ENCODE results near the gene CLEC4M.

Gene CLEC4M

DNA sequence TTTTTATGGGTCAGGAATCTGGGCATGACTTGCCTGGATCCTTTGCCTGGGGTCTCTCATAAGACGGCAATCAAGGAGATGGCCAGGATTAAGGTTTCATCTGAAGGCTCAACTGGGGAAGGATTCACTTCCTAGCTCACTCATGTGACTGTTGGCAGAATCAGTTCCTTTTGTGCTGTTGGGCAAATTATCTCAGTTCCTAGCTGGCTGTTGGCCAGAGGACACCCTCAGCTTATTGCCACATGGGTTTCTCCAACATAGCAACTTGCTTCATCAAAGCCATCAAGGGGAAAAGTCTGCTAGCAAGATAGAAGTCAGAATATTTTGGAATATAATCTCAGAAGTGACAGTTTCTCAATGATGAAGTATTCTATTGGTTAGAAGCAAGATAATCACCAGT is 54.8 kb downstream of the CLEC4M start:
- no peaks in the 10 kb centered on the region for H3K9me3 ChIP-seq (ENCODE audit: control insufficient read depth, insufficient read depth, low read length)
- no peaks in the 10 kb centered on the region for H3K9me2 ChIP-seq (replicated peaks; ENCODE audit: control insufficient read depth, low read length)
- H3K79me2 ChIP-seq (ENCODE audit: control insufficient read depth, low read length) = no peaks in the 10 kb centered on the region
- no peak overlapping the region for H3K27ac ChIP-seq (ENCODE audit: low read depth, low read length)
- H3K4me3 ChIP-seq (ENCODE audit: low read length) = no peak overlapping the region
- no peaks in the 10 kb centered on the region for H3K36me3 ChIP-seq (ENCODE audit: control insufficient read depth, low read length)
- H4K20me1 ChIP-seq (ENCODE audit: control insufficient read depth, insufficient read depth, low read depth, low read length) = no peaks in the 10 kb centered on the region
- TF ChIP-seq, protein P1, sequence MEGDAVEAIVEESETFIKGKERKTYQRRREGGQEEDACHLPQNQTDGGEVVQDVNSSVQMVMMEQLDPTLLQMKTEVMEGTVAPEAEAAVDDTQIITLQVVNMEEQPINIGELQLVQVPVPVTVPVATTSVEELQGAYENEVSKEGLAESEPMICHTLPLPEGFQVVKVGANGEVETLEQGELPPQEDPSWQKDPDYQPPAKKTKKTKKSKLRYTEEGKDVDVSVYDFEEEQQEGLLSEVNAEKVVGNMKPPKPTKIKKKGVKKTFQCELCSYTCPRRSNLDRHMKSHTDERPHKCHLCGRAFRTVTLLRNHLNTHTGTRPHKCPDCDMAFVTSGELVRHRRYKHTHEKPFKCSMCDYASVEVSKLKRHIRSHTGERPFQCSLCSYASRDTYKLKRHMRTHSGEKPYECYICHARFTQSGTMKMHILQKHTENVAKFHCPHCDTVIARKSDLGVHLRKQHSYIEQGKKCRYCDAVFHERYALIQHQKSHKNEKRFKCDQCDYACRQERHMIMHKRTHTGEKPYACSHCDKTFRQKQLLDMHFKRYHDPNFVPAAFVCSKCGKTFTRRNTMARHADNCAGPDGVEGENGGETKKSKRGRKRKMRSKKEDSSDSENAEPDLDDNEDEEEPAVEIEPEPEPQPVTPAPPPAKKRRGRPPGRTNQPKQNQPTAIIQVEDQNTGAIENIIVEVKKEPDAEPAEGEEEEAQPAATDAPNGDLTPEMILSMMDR (IDR thresholded peaks at IDR 0.05; ENCODE audit: low read depth, low read length, poor library complexity, severe bottlenecking) = no peak
- TF ChIP-seq EZH2phosphoT487 (IDR thresholded peaks at IDR 0.05; ENCODE audit: borderline replicate concordance, low read length) = no peak
- no peaks in the 10 kb centered on the region for H3K4me1 ChIP-seq (ENCODE audit: control insufficient read depth, low read length)
- H3K27me3 ChIP-seq (ENCODE audit: control insufficient read depth, low read length) = peaks cover 27% of the 10 kb centered on the region
- H3K4me2 ChIP-seq (ENCODE audit: low read length) = no peak overlapping the region
- H3F3A ChIP-seq (ENCODE audit: control insufficient read depth, insufficient read depth) = no peaks in the 10 kb centered on the region

DNA sequence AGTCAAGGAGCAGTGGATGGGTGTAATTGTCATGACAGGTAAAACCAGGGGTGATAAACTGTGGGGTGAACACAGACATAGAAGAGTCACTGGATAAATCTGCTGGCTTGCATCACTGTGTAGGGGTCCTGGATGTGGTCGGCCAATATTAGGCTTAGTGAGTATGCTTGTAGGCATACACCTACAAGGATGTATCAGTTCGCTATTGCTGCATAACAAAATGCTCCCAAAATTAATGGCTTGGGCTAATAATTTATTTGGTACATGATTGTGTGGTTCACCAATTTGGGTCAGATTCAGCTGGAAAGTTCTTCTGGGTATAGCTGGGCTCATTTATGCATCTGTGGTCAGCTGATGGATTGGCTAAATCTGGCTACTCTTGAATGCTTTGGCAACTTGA is 55.8 kb downstream of the CLEC4M start:
- no peak for TF ChIP-seq EZH2phosphoT487 (IDR thresholded peaks at IDR 0.05; ENCODE audit: borderline replicate concordance, low read length)
- TF ChIP-seq, protein P1 (IDR thresholded peaks at IDR 0.05; ENCODE audit: low read depth, low read length, poor library complexity, severe bottlenecking) = no peak
- Histone ChIP-seq H3K9me2 (replicated peaks; ENCODE audit: control insufficient read depth, low read length) (no peaks in the 10 kb centered on the region), H4K20me1 (ENCODE audit: control insufficient read depth, insufficient read depth, low read depth, low read length) (no peaks in the 10 kb centered on the region), H3K4me3 (ENCODE audit: low read length) (no peak overlapping the region), H3K27me3 (ENCODE audit: control insufficient read depth, low read length) (peaks cover 27% of the 10 kb centered on the region), H3K27ac (ENCODE audit: low read depth, low read length) (no peak overlapping the region), H3K9me3 (ENCODE audit: control insufficient read depth, insufficient read depth, low read length) (no peaks in the 10 kb centered on the region), H3K79me2 (ENCODE audit: control insufficient read depth, low read length) (no peaks in the 10 kb centered on the region), H3F3A (ENCODE audit: control insufficient read depth, insufficient read depth) (no peaks in the 10 kb centered on the region), H3K4me1 (ENCODE audit: control insufficient read depth, low read length) (no peaks in the 10 kb centered on the region), H3K36me3 (ENCODE audit: control insufficient read depth, low read length) (no peaks in the 10 kb centered on the region), H3K4me2 (ENCODE audit: low read length) (no peak overlapping the region)

Measured in DOHH2 (cell line).